ENCODE data around the gene FNBP1.

Gene FNBP1

DNA sequence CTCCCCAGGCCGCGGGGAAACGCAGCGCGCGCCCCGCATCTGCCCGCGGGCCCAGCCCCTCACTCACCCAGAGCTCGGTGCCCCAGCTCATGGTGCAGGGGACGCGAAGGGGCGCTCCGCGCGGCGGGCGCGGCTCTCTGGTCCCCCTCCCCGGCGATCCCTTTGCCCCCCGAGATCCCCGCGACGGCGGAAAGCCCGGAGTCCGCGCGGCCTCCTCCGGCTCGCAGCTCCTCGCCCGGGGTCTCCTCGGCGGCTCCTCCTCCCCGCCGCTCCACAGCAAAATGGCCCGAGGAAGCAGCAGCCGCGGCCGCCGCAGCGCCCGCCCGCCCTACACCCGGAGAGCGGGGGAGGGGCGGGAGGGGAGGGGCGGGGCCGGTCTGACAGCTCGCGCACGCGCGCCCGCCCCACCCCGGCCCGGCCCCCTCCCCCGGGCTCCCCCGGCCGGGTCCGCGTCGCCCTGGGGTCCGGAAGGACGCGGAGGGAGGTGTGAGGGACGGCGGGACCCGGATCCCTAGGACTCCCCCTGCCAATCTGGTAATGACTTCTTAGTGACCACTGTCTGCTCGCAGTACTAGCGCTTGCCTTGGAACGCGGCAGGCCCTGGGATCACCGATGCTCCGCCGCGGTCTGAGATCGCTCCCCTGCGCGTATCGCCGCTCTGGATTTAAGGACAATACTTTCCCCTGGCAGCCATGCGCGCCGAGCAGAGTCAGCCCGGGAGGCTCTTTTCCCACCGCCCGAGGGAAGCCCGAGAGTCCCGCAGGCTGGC lies at the start of gene FNBP1:
TSS of gene FNBP1 (minus strand) at position 305 of the 769 bp plus-strand sequence. CDS start at position 91, 214 bp downstream.
- DNase-seq, result peak; percentile 54

- no peak for DNase-seq
Observed at GRCh38 chr9:130090915-130091314, 47.9 kb upstream of the FNBP1 start.

DNA sequence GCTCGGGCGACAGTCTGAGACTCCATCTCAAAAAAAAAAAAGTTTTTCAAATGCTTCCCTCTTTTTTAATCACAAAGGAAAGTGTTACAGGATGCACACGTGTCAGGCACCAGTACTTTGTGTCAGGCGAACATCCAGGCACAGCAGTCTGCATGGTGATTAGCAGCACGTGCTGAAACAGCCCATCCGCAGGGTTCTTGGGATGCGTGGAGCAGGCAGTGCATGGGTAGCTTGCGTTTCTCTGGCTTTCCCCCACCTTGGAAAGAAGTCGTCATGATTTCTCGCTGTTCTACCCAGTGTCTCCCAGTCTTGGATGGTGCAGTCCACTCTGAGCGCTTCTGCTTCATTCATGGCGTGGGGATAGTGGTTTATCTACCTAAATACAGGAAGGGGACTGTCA lies 46.2 kb upstream of the FNBP1 start:
- no peak for DNase-seq

- no peak for DNase-seq
Observed at GRCh38 chr9:130088051-130088450, 45.1 kb upstream of the FNBP1 start.

- DNase-seq, result no peak
Observed at GRCh38 chr9:130084337-130084736, 41.3 kb upstream of the FNBP1 start.

DNA sequence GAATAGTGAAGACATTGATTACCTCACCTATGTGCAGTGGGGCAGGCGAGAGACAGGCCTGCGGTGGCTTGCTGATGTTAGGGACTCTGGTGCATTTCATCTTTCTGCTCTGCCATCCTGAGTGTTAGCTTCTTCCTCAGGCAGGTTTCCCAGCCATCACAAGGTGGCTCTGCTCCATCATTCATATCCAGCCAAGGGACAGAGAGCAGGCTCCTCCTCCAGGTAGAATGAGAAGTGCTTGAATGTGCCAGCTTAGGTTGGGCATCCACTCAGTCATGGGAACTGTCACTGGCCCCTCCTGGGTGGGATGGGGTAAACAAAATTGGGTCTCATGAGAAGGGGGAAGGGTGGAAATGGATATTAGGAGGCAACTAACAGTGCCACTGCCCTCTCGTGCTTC lies 35.6 kb upstream of the FNBP1 start:
- no peak for DNase-seq

- DNase-seq, result no peak
Observed at GRCh38 chr9:130073373-130073772, 30.4 kb upstream of the FNBP1 start.

DNA sequence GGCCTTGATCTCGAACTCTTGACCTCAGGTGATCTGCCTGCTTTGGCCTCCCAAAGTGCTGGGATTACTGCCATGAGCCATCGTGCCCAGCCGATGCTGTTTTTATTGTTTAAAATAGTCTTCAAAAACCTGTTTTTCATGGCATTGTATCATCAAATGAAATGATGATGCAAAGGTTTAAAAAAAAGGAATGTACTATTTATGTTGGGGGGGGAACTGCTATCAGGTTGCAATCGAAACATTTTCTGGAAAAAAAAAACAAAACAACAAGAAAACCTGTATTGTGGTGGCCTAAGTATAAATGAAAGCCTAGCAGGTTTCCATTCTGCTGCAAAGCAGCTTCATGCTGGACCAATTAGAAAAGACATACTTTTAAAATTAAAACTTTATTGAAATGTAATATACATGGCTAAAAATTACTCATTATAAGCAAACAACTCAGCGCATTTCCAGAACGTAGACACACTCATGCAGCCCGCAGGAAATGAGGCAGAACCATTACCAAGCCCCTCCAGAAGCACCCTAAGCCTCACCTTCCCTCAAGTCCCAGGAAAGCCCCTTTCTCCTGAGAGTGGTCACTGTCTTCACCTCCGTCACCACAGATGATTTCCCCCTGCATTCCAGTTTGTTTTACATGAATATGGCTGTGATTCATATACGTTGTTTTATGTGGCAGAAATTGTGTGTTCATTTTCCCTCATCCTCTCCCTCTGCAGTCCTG lies 29.7 kb upstream of the FNBP1 start:
- DNase-seq, result no peak

DNA sequence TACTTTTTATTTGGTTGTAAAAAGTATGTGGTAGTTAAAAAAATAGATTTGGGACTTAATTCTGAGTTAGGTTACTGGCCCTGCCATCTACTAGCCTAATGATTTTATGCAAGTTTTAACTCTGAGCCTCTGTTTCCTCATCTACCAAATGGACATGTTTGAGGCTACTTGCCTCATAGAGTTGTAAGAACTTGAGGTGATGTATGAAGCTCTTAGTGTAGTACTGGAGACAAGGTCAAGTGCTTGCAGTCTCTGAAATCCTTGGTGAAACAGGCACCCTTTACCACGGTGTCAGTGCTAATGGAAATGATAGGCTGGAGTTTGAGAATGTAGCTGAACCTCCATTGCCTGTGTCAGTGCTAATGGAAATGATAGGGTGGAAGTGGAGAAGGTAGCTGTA lies 26.1 kb upstream of the FNBP1 start:
- DNase-seq, result no peak

DNA sequence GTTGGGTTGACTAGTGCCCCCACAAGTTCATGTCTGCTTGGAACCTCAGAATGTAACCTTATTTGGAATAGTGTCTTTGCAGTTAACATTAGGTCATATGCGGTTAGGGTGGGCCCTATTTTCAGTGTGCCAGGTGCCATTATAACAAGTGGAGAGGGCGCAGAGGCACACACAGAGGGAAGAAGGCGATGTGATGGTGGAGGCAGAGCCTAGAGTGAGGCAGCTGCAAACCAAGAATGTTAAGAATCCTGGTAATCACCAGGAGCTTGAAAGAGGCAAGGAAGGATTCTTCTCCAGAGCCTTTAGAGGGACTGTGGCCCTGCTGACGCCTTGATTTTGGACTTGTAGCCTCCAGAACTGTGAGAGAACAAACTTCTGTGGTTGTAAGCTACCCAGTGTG lies 21.6 kb upstream of the FNBP1 start:
- no peak for DNase-seq

- DNase-seq, result no peak
Observed at GRCh38 chr9:130062750-130063149, 19.8 kb upstream of the FNBP1 start.

- no peak for DNase-seq
Observed at GRCh38 chr9:130060296-130060695, 17.3 kb upstream of the FNBP1 start.

DNA sequence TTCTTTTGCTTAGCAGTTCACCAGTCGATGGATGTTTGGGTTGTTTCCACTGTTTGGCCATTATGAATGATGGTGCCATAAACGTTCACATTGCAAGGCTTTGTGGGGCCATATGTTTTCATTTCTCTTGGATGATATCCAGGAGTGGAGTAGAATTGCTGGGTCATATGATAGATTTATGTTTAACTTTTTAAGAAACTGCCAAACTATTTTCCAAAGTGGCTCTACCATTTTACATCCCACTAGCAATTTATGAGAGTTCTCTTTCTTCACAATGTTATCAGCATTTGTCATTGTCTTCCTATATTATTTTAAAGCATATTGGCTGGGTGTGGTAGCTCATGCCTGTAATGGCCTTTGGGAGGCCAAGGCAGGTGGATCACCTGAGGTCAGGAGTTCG lies 15.9 kb upstream of the FNBP1 start:
- no peak for DNase-seq

- no peak for DNase-seq
Observed at GRCh38 chr9:130058154-130058553, 15.2 kb upstream of the FNBP1 start.

- no peak for DNase-seq
Observed at GRCh38 chr9:130054820-130055219, 11.8 kb upstream of the FNBP1 start.

GRCh38 chr9:130054325-130054786 lies 11.4 kb upstream of the FNBP1 start:
- no peak for DNase-seq

- peak; percentile 71 for DNase-seq
Observed at GRCh38 chr9:130053504-130054324, 10.7 kb upstream of the FNBP1 start, which contains the start of gene GPR107. TSS of gene GPR107 (plus strand) at chr9:130053906. CDS start at chr9:130053933, 27 bp downstream.

DNA sequence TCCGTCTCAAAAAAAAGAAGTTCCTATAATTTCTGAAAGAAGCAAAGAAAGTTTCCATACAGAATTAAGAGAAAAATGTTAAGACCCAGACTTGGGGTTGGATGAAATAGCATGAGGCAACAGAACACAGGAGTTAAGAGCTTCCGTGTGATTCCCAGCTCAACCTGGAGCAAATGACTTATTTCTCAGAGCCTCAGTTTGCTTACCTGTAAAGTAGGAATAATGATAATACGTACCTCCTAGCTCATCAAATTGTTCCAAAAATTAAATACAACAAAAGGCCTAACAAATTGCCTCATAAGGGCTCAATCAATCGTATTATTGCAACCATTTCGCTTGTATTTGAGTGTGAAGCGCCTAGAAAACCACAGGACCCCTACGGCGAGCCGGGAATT lies 10.1 kb upstream of the FNBP1 start:
- DNase-seq, result no peak

DNA sequence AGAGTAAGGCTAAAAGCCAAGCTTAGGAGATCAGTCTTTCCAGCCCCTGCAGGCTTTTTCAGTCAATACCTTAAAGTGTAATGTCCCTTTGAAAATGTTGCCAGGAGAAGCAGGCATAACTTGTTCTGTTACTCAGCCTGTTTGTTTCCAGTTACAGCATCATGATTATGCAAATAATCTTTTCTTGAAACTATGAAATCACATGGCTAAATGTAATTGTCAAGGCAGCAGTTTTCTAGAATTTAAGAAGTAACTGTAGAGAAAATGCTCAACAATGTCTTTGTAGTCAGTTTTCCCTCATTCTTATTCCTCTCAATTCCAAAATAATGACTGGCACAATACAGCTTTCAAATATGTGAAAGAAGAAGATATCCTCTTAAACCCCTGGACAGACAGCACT lies 8.9 kb upstream of the FNBP1 start:
- DNase-seq, result no peak

GRCh38 chr9:130050462-130050861 lies 7.5 kb upstream of the FNBP1 start:
- no peak for DNase-seq

DNA sequence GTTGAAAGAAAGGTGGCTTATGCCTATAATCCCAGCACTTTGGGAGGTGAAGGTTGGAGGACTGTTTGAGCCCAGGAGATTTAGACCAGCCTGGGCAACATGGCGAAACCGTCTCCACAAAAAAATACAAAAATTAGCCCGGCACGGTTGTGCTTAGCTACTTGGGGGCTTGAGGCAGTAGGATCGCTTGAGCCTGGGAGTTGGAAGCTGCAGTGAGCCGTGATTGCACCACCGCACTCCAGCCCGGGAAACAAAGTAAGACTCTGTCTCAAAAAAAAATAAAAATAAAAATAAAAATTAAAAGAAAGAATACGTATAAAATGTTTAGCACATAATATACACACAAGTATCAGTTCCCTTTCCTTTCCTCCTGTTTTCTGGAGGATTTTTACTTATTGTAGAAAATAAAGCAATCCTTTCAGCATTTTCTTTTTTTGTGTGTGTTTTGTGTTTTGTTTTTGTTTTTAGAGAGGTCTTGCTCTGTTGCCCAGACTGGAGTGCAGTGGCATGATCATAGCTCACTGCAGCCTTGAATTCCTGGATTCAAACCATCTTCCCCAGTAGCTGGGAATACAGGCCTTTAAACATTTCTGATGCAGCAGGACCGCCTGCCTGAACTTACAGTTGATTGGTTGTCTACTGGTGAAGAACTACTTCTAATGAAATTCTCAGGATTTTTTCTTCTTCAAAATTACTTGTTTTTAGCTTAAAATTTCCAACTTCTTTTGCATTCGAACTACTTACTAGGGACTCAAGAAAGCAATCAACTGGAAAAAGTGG lies 6.6 kb upstream of the FNBP1 start:
- no peak for DNase-seq

GRCh38 chr9:130045725-130046450 lies 2.9 kb upstream of the FNBP1 start:
- no peak for DNase-seq
